Effector CD4-positive, alpha-beta T cell (primary cell): ENCODE data around the gene RUNX1.
A peak's percentile ranks its signal among the peaks of the same experiment; 100 is the strongest.

ENCODE experiments used
- DNase-seq: peaks from one replicate; pipeline ENCODE4 v3.0.0-alpha.2; 2020
- total RNA-seq: gene quantifications from one replicate; lab custom pipeline; 2026; lab: John Stamatoyannopoulos, UW

The RUNX1 gene
- total RNA-seq: 56.5 reads per million, percentile 71 among the genes with 10 or more reads in this experiment

DNA sequence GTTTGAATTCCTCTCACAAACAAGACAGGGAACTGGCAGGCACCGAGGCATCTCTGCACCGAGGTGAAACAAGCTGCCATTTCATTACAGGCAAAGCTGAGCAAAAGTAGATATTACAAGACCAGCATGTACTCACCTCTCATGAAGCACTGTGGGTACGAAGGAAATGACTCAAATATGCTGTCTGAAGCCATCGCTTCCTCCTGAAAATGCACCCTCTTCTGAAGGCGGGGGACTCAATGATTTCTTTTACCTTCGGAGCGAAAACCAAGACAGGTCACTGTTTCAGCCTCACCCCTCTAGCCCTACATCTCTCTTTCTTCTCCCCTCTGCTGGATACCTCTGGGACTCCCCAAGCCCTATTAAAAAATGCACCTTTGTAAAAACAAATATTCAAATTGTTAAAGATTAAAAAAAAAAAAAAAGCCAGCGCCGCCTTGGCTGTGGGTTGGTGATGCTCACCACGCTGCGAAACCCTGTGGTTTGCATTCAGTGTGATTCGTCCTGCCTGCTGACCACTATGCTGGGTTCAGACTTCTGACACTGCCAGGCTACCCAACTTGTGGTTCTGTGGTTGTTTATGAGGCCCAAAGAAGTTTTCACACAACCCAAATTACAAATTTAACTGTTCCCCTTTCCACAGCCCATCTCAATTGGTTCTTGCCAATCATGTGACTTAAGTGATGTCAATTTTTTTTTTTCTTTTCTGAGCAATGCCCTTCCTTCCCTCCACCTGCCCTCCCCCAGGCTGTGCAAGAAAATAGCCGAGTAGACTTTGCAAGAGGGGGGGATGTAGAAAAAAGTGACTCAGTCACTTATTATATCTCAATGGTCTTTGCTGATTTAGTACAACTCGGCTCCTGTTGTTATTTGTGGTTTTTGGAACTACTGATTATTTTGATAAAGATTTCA lies at the start of gene RUNX1:
Gene RUNX1, minus strand, starts transcription at position 597 of the 912 bp plus-strand sequence.
- peak; percentile 71 for DNase-seq

DNA sequence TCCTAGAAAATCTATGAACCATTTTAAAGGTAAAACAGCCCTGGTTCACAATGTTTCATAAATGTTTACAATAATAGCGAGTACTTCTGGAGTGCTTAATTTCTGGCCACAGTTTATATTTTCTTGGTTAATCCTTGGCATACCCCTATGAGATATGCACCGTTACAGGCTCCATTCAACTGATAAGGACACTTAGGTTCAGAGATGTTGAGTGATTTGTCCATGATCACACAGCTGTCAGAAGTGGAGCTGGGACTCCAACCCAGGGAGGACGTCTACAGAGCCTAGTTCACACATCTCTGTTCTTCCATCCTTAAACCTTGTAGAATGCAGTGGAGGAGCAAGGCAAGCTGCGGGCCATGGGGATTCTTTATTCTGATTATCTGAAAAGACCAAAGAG lies 48.4 kb upstream of the RUNX1 start:
- DNase-seq: no peak

DNA sequence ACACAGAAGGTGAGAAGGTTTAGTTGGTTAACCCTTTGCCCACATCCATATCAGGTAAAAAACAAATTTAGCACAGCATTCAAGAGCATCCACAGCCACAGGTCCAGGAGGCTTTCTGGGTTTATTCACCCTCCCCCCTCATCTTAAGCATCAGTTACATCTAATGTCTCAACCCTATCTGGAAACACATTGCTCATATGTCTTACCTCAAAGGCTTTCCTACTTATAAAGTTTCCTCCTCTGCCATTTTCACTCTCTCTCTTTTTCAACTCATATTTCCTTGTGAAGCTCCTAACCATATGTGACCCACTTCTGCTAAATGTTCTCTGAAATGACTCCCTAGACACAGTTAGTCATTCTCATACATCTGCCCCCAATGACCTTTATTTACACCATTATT lies 47.9 kb upstream of the RUNX1 start:
- DNase-seq: no peak

DNA sequence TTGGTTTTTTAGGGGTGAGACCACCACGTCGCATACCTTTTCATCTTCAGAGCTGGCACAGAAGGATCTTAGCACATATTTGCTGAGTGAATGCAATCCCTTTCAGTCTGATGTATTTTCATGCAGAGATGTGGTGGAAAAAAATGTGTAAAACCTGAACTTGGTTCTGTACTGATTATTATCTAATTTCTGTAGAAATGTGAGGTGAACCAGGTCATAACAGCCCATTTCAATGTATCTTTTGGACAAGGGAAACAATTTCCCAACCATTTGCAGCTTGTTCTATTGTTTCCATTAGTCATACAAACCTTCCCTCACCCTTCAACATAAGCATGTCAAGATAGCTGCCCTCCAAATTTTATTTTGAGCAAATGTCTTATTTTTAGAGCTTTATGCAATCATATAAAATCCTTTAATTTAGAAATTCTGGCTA lies 46.8 kb upstream of the RUNX1 start:
- no peak for DNase-seq

DNA sequence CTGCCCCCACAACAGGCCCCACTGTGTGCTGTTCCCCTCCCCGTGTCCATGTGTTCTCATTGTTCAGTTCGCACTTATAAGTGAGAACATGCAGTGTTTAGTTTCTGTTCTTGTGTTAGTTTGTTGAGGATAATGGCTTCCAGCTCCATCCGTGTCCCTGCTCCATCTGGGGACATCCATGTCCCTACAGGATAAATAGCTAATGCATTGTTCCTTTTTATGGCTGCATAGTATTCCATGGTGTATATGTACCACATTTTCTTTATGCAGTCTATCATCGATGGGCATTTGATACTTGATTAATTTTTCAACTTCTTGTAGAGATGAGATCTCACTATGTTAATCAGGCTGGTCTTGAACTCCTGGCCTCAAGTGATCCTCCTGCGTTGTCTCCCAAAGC lies 44.4 kb upstream of the RUNX1 start:
- no peak for DNase-seq

DNA sequence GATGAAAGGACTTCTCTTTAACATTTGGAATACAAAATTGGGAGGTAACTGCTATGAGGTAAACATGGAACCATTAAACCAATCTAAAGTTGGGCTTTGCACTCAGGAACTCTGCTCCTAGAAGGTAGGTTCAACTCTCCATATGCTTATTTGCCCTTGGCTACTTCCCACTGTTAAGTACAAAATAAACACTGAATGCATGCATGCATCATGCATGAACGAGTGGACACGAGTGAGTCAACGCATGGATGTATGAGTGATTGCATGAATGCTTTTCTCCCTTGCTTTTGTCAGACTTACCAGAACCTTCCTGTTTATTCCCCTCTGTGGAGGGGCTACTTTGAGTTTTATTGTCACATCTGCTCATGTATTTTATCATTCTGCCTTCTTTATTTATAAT lies 42.4 kb upstream of the RUNX1 start:
- no peak for DNase-seq

DNA sequence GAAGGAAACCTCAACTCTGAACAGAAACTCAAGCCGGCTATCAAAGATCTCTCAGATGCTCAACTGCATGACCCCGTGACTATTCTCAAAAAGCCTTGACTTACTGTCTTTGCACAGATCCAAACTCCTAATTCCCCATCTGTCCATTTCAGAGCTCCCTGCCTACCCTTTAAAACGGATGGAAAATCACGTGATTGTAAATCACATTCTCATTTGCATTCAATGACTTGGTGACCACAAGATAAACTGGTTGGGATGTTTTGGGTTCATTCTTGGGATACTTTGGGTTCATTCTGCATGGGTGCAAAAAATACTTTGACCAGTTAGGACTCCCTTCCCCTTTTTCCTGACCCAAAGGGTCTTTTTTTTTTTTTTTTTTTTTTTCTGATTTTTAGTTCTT lies 41.3 kb upstream of the RUNX1 start:
- no peak for DNase-seq

DNA sequence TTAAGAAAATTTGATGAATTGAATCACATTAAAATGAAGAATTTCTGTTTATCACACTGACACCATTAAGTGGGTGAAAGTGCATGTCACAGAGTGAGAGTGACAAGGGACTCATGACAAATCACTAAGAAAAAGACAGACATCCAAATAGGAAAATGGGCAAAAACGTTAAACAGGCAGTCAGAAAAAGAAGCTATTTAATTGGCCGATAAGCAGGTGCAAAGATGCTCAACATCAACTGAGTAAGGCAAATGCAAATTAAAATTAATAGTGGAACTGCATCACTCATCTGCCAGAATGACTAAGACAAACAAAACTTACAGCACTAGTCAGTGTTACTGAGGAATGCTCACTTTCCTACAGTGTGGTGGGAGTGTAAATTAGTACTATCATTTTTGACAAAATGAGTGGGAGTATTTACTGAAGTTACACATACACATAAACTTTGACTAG lies 39.2 kb upstream of the RUNX1 start:
- DNase-seq: no peak

DNA sequence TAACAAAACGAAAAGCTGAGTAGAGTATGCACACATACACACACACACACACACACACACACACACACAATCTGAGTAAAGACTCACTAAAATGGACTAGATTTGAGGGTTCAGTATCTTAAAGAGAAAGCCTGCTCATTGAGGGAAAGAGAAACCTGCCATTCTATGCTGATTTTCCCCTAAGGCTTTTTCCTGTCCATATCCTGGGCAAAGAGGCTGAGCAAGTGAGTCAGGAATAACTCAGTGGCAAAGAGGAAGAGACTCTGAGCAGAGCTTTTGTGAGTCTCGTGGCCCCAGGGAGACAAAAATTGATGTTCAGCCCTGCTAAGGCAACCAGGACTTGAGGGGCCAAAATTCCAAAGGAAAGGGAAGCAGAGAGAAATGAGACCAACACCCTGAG lies 37.3 kb upstream of the RUNX1 start:
- no peak for DNase-seq

DNA sequence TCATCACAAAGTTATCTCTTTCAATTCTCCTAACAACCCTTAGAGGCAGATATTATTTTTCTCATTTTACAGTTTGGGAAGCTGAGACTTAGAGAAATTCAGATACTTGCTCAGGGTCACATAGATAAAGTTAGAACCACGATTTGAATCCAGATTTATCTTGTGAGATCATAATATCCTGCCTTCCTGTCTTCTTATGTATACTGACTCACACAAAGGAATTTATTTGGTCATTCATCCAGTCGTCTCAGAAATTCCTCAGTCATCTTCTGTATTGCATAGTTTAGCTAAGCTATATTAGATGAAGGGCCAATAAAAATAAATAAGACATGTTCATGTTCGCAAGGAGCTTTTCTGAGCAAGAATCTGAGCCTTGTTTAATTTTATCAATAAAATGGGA lies 35.8 kb upstream of the RUNX1 start:
- no peak for DNase-seq

DNA sequence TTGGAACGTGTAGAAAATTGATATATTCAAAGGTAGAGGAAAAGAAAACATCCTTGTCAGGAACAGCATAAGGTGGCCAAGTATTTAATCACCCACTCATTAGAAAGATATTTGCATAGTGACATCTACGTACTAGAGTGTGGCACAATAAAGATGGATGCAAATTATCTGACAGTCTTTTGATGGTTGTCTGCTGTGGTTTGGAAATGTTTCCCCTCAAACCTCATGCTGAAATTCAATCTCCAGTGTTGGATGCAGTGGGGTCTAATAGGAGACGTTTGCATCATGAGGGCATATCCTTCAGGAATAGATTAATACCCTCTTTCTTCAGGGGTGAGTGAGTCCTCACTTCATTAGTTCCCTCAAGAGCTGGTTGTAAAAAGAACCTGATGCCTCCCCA lies 34.1 kb upstream of the RUNX1 start:
- no peak for DNase-seq

DNA sequence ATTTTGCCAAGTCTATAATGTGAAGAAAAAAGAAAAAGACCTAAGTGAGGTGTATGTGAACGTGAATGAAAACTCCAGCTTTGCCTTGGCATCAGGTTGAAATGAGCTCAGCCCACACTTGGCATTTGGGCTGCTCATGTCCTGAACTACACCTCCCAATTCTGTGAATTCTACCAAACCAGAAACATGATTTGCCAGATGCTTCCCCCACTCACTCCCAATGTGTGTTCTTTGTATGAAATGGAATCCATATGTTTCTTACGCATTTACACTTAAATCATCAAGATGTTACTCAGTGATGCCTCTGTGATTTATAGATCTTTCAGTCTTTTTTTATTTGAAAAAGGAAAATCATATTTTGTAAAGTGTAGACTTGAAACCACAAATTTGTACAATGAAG lies 32.8 kb upstream of the RUNX1 start:
- DNase-seq: no peak

DNA sequence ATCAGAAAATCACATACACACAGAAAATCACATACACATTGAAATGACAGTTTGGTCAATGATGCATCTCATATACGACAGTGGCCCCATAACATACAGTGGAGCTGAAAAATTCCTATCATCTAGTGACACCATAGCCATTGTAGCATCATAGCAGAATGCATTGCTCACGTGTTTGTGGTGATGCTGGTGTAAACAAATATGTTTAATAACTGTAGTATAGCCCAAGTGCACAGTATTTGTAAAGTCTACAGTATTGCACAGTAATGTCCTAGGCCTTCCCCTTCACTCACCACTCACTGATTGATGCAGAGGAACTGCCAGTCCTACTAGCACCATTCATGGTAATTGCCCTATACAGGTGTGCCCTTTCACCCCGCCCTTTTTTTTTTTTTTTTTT lies 30.1 kb upstream of the RUNX1 start:
- DNase-seq: no peak

DNA sequence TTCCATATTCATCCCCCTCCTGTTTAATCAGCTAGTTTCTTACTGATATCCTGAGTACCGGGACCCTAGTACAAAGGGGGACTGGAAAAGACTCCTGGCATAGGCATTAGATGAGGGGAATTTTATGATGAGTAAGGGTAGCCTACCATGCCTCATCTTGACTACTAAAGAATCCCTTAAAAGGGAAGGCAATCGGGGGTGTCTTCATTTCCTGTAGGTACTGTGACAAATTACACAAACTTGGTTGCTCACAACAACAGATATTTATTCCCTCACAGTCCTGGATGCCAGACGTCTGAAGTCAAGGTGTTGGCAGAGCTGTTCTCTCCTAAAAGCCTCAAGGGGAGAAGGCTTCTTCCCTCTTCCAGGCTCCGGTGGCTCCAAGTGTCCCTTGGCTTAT lies 28.9 kb upstream of the RUNX1 start:
- no peak for DNase-seq

DNA sequence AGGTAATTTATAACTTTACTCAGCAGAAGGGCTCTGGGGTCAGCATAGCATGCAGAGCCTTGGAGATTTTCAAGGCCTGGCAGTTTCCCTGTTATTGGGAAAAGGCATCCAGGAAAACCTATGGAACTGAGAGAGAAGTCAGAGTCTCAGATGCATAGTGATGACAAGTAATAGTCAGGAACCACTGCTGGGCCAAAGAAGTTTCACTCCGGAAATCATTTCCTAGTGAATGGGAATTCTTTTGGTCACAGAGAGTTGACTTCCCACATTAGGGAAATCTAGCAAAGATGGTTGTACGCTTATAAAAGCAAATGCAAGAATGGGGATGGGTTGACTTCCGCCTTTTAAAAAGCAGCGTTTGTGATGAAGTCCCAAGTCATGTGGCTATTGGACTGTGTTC lies 28.4 kb upstream of the RUNX1 start:
- no peak for DNase-seq

DNA sequence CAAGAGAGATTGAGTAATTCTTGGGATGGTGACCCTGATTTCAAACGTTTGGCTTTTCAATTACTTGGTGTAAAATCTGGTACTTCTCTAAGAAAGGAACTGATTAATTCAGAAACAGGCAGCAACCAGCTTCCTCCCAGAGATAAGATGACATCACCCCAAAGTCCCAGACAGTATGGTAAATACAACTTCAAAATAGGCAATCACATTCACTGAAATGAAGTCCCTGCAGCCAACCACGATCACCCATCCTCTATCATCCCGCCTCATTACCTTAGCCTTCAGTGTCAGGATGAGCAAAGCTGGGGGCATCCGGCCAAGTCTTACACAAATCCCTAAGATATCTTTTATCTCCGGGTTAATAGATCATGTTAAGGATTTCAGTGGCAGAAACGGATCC lies 26.4 kb upstream of the RUNX1 start:
- no peak for DNase-seq

DNA sequence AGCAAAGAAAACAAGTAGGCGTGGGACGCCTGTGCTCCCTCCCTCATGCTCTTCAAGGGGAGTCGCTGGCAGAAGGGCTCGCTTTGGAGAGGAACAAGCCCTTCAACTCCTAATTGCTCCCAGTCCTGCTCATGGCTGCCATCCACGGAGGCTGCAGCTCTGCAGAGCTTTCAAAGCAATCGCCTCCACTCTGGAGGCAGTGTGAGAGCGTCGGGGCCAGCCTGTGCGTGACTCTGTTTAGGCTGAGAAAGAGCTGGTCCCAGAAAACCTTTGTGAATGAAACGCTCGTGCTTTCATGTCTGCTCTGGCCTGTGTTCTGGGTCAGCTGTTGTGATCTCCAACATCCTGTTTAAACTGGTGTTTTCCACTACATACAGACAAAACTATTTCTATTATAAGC lies 23.9 kb upstream of the RUNX1 start:
- DNase-seq: no peak

DNA sequence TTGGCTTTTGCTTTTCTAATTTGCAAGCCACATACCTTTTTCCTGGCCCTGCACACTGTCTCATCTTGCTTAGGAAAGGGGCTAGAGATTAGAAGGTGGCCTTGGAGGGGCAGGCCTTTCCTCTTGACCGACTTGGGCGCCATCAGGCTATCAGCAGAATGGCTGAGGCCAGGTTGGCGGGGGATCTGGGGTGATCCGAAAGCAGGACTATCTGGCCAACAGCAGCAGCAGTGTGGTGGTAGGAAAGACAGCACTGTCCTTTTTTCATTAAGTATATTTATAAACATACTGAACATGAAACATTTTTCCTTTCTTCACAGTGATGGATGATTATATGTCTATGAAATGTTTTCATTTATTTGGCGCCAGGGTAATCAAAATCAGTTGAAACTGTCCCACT lies 23.5 kb upstream of the RUNX1 start:
- DNase-seq: no peak

DNA sequence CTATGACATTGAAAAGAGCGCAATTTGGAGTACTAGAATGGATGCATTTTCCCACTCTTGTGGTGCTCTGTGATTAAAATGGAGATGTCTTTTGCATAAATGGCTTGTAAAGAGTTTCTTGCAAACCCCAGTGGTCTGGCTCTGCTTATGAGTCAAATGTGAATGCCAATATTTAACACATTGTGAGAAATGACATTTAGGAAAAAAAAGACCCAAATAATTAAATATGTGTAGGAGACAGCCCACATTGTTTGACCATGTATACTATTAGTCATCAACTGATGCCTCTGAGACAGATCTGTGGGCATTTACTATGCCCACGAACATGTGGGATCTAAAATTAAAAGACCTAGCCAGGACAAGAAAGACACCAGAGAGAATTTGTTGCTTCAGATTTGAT lies 22.2 kb upstream of the RUNX1 start:
- DNase-seq: no peak

DNA sequence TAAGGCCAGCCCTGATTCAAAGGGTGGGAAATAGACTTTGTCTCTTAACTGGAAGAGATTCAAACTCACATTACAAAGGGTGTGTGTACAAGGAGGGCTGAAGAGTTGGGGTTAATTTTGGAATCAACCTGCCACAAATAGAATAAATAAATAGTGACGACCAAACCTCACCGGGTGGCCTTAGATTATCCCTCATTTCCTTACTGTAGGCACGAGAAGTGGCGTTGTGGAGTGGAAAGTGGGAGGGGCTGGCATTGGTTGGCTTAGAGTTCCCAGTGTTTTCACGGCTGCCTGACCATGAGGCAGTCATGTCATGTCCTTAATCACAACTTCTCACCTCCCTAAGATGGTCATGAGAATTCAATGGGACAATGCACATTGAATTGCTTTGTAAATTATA lies 21.3 kb upstream of the RUNX1 start:
- no peak for DNase-seq

DNA sequence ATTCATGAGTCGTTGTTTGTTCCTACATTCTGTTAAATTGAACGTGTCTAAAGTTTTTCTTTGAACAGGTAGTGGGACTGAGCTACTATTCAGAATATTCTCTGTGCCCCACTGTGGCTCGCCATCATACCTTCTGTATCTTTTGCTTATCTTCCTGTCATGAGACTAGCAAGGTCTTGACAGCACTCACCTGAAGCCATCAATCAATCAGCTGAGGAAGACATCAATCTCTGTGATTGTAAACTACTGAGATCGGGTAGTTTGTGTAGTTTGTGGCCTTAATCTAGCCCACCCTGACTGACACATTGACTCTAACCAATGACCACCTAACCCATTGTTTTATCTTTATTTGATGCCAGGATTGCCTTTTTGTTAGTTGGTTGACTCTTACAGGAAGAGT lies 17.7 kb upstream of the RUNX1 start:
- DNase-seq: no peak

DNA sequence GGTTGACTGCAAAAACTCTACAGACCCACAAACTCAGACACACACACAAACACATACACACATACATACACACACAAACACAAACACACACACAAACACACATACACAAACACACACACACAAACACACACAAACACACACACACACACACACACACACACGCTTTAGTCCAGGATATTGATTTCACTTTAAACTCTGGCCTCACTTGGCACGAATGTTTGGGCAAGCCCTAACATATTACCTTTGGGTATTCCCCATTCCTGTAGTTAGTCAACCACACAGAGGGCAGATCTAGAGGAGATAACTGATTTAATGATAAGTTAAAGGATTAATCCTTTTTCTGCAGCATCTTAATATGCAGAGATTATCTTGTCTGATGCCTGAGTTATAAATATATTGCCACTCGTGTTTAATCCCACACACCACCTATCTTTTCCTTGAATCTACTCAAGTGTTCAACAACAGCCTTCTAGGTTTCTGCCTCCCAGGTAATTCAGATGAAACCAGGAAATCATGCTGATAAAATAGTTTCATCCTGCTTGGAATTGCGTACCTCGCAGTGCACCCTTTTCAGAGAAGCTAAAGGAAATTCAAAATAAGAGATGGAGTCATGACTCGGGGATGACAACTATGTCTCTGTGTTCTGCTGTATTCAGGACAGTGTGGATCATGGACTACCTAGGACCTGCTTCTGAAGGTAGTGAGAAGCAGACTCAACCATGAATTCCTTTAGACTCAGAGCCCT lies 14.5 kb upstream of the RUNX1 start:
- no peak for DNase-seq

DNA sequence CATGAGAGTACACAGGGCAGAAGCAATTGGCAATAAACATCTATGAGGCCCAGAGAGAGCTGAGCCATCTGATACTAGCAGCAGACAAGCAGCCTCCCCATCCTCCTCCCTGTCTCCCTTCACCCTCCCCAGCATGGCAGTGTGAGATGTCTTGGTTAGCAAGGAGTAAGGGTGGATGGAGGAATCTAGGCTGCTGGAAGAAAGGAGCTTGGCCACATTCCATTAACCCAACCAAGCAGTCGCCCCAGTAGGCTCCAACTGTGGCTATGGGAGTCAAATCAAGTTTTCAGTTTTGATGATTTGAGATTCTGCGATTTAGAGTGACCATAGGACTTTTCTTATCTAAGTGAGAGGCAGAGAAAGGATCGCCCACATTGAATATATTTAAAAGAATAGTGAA lies 12.9 kb upstream of the RUNX1 start:
- DNase-seq: no peak

DNA sequence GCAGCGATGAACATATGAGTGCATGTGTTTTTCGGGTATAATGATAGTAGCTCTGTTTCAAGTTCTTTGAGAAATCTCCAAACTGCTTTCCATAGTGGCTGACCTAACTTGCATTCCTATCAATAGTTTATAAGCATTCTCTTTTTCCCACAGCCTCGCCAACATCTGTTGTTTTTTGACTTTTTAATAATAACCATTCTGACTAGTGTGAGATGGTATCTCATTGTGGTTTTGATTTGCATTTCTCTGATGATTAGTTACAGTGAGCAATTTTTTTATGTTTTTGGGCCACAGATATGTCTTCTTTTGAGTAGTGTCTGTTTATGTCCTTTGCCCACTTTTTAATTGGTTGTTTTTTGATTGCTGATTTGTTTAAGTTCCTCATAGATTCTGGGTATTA lies 10.6 kb upstream of the RUNX1 start:
- no peak for DNase-seq
